Parathyroid adenoma (tissue), 2 donors: ENCODE data around the gene SERPINH1.

Experiments used
- H2AFZ ChIP-seq: fragments of 300-600 bp; sonication (generic); one replicate; pipeline ENCODE4 v1.7.0; 2017; ENCODE audit warnings: antibody characterized with exemption, mild to moderate bottlenecking
- H3K27ac ChIP-seq: fragments of 300-600 bp; sonication (generic); one replicate; pipeline ENCODE4 v1.7.0; 2017
- H3K27me3 ChIP-seq: fragments of 300-600 bp; sonication (generic); one replicate; pipeline ENCODE4 v1.7.0; 2017; ENCODE audit warnings: low read length; ENCODE audit not compliant: control insufficient read depth, insufficient read depth
- H3K36me3 ChIP-seq: fragments of 300-600 bp; sonication (generic); one replicate; pipeline ENCODE4 v1.7.0; 2017; ENCODE audit warnings: low read length; ENCODE audit not compliant: control insufficient read depth, insufficient read depth
- H3K4me1 ChIP-seq: fragments of 300-600 bp; sonication (generic); one replicate; pipeline ENCODE4 v1.7.0; 2017; ENCODE audit warnings: control low read depth
- H3K4me2 ChIP-seq: fragments of 300-600 bp; sonication (generic); one replicate; pipeline ENCODE4 v1.7.0; 2017; ENCODE audit warnings: low read length
- H3K4me3 ChIP-seq: fragments of 300-600 bp; sonication (generic); one replicate; pipeline ENCODE4 v1.7.0; 2017; ENCODE audit warnings: low read depth, low read length
- H3K79me2 ChIP-seq: fragments of 300-600 bp; sonication (generic); one replicate; pipeline ENCODE4 v1.7.0; 2017; ENCODE audit warnings: control low read depth
- H3K9ac ChIP-seq: fragments of 300-600 bp; sonication (generic); one replicate; pipeline ENCODE4 v1.7.0; 2017; ENCODE audit warnings: mild to moderate bottlenecking
- H3K9me3 ChIP-seq: fragments of 300-600 bp; sonication (generic); one replicate; pipeline ENCODE4 v1.7.0; 2017; ENCODE audit warnings: low read length; ENCODE audit not compliant: control insufficient read depth
- CTCF ChIP-seq: fragments of 300-600 bp; sonication (generic); IDR thresholded peaks from one replicate; pipeline ENCODE4 v1.7.0; 2017; ENCODE audit warnings: antibody characterized with exemption, mild to moderate bottlenecking
- donor health status: primary hyperparathyroidism.

The SERPINH1 gene

GRCh38 chr11:75536786-75537641 is 25.0 kb upstream of the SERPINH1 start:
- Histone ChIP-seq H3K36me3 (no peaks in the 10 kb centered on the region), H3K27me3 (no peaks in the 10 kb centered on the region), H3K79me2 (no peaks in the 10 kb centered on the region), H3K4me2 (no peak overlapping the region), H3K9me3 (no peaks in the 10 kb centered on the region), H3K9ac (no peak overlapping the region), H3K4me1 (no peaks in the 10 kb centered on the region), H2AFZ (no peak overlapping the region), H3K4me3 (no peak overlapping the region), H3K27ac (no peak overlapping the region)
- TF ChIP-seq CTCF: no peak

DNA sequence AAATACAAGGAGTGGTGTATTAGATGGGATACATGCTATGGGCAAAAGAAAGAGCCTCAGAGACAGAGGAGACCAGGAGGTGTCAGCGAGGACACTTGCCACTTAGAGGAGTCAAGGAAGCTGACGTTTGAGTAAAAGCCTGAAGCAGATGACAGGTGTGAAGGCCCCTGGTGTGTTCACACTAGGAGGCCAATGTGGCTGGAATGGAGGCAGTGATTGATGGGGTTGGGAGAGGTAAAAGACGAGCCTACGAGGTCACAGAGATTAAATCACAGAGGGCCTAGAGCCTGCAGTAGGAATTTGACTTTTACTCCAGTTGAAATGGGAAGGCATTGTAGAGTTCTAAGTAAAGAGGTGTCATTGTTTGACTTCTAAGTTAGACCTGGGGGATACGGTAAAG is 24.3 kb upstream of the SERPINH1 start:
- Histone ChIP-seq H3K9me3 (no peaks in the 10 kb centered on the region), H3K79me2 (no peaks in the 10 kb centered on the region), H3K4me1 (no peaks in the 10 kb centered on the region), H3K4me2 (no peak overlapping the region), H3K27ac (no peak overlapping the region), H3K36me3 (no peaks in the 10 kb centered on the region), H2AFZ (no peak overlapping the region), H3K9ac (no peak overlapping the region), H3K27me3 (no peaks in the 10 kb centered on the region), H3K4me3 (no peak overlapping the region)
- no peak for TF ChIP-seq CTCF

DNA sequence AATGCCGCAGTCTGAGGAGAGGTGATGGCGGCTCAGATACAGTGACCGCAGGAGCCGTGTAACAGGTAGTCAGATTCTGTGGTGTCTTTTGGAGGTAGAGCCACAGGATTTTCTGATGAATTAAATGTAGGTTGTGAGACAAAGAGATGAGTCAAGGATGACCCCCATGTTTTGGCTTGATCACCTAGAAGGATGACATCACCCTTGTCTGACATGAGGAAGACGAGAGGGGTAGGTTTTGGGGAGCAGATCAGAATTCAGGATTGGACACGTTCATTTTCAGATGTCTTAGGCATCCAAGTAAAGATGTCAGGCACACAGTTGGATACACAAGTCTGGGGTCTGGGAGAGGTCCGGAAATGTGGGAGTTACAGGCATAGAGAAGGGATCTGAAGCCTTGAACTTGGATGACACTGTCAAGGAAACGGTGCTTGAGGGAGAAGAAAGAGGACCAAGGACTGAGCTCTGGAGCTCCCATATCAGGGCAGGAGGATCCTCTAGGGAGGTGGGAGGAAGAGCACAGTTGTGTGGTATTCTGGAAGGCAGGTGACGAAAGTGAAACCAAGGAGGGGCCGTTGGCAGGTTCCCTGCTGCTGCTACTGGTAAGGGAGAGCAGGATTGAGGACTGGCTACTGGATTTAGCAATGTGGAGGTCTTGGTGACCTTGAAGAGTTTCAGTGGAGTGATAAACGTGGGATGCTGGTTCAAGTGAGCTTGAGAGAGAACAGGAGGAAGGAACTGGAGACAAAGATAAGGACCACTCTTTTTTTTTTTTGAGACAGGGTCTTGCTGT is 23.7 kb upstream of the SERPINH1 start:
- H3K9me3 ChIP-seq: no peaks in the 10 kb centered on the region
- TF ChIP-seq CTCF: no peak

GRCh38 chr11:75539459-75540334 is 22.4 kb upstream of the SERPINH1 start:
- H3K4me2 ChIP-seq: no peak overlapping the region
- H3K36me3 ChIP-seq: no peaks in the 10 kb centered on the region
- no peaks in the 10 kb centered on the region for H3K9me3 ChIP-seq
- no peaks in the 10 kb centered on the region for H3K4me1 ChIP-seq
- no peaks in the 10 kb centered on the region for H3K79me2 ChIP-seq
- no peak overlapping the region for H3K9ac ChIP-seq
- TF ChIP-seq CTCF: no peak
- H3K27me3 ChIP-seq: no peaks in the 10 kb centered on the region
- peak overlapping the region; percentile 35 for H2AFZ ChIP-seq
- no peak overlapping the region for H3K4me3 ChIP-seq
- no peak overlapping the region for H3K27ac ChIP-seq

More for the DNA sequence above, 23.7 kb upstream of the SERPINH1 start:
- Histone ChIP-seq H3K9ac (no peak overlapping the region), H3K4me1 (no peaks in the 10 kb centered on the region), H3K4me2 (no peak overlapping the region), H3K27me3 (no peaks in the 10 kb centered on the region), H3K27ac (no peak overlapping the region), H3K4me3 (no peak overlapping the region), H2AFZ (no peak overlapping the region), H3K36me3 (no peaks in the 10 kb centered on the region), H3K79me2 (no peaks in the 10 kb centered on the region)
